ENCODE data around the gene SLC24A3. TPM values are rescaled to one million over a fixed set of nuclear protein-coding genes. Genes with fewer than 3 reads are reported as not detected.

Gene SLC24A3
- total RNA-seq, 1 donor from 2014 or later, result 0.96 TPM

GRCh38 chr20:19211252-19211651, 1.2 kb upstream of the SLC24A3 start:
- Mint-ChIP-seq H3K9me3 (ENCODE audit: low read depth) (no peaks in the 10 kb centered on the region), H3K36me3 (ENCODE audit: insufficient read depth) (no peaks in the 10 kb centered on the region), H3K27ac (no peak overlapping the region), H3K27me3 (peaks cover 71% of the 10 kb centered on the region), H3K4me1 (ENCODE audit: low read depth) (no peaks in the 10 kb centered on the region), H3K4me3 (ENCODE audit: low read depth) (peak overlapping the region; percentile 61)
- DNase-seq (ENCODE audit: low spot score, unreplicated experiment), result no peak
- TF ChIP-seq CTCF (IDR thresholded peaks at IDR 0.05; ENCODE audit: unreplicated experiment), result no peak

- Mint-ChIP-seq H3K27ac (no peak overlapping the region), H3K4me3 (ENCODE audit: low read depth) (peak overlapping the region; percentile 61), H3K36me3 (ENCODE audit: insufficient read depth) (no peaks in the 10 kb centered on the region), H3K4me1 (ENCODE audit: low read depth) (no peaks in the 10 kb centered on the region), H3K27me3 (peaks cover 71% of the 10 kb centered on the region), H3K9me3 (ENCODE audit: low read depth) (no peaks in the 10 kb centered on the region)
- TF ChIP-seq CTCF (IDR thresholded peaks at IDR 0.05; ENCODE audit: unreplicated experiment), result peak; percentile 21
- peak; percentile 39 for DNase-seq (ENCODE audit: low spot score, unreplicated experiment)
Measured at GRCh38 chr20:19211661-19212468, 577 bp upstream of the SLC24A3 start.

GRCh38 chr20:19212821-19213502, 520 bp downstream of the SLC24A3 start:
- H3K27ac Mint-ChIP-seq, result no peak overlapping the region
- peak; percentile 69 for DNase-seq (ENCODE audit: low spot score, unreplicated experiment)
- no peaks in the 10 kb centered on the region for H3K4me1 Mint-ChIP-seq (ENCODE audit: low read depth)
- H3K36me3 Mint-ChIP-seq (ENCODE audit: insufficient read depth), result no peaks in the 10 kb centered on the region
- peak; percentile 64 for TF ChIP-seq CTCF (IDR thresholded peaks at IDR 0.05; ENCODE audit: unreplicated experiment)
- peaks cover 67% of the 10 kb centered on the region for H3K27me3 Mint-ChIP-seq
- H3K9me3 Mint-ChIP-seq (ENCODE audit: low read depth), result no peaks in the 10 kb centered on the region
- peak overlapping the region; percentile 64 for H3K4me3 Mint-ChIP-seq (ENCODE audit: low read depth)

- no peak overlapping the region for H3K27ac Mint-ChIP-seq
- peak overlapping the region; percentile 64 for H3K4me3 Mint-ChIP-seq (ENCODE audit: low read depth)
- TF ChIP-seq CTCF (IDR thresholded peaks at IDR 0.05; ENCODE audit: unreplicated experiment), result no peak
- H3K9me3 Mint-ChIP-seq (ENCODE audit: low read depth), result no peaks in the 10 kb centered on the region
- peaks cover 61% of the 10 kb centered on the region for H3K27me3 Mint-ChIP-seq
- no peak for DNase-seq (ENCODE audit: low spot score, unreplicated experiment)
- no peaks in the 10 kb centered on the region for H3K36me3 Mint-ChIP-seq (ENCODE audit: insufficient read depth)
- no peaks in the 10 kb centered on the region for H3K4me1 Mint-ChIP-seq (ENCODE audit: low read depth)
Measured at GRCh38 chr20:19213946-19214490, 1.6 kb downstream of the SLC24A3 start.

- Mint-ChIP-seq H3K27me3 (peaks cover 31% of the 10 kb centered on the region), H3K4me1 (ENCODE audit: low read depth) (peaks cover 15% of the 10 kb centered on the region), H3K27ac (no peak overlapping the region), H3K36me3 (ENCODE audit: insufficient read depth) (no peaks in the 10 kb centered on the region), H3K4me3 (ENCODE audit: low read depth) (no peak overlapping the region), H3K9me3 (ENCODE audit: low read depth) (no peaks in the 10 kb centered on the region)
- TF ChIP-seq CTCF (IDR thresholded peaks at IDR 0.05; ENCODE audit: unreplicated experiment), result no peak
- DNase-seq (ENCODE audit: low spot score, unreplicated experiment), result no peak
Measured at GRCh38 chr20:19218411-19218810, 6.0 kb downstream of the SLC24A3 start.
